K562 (cell line): ENCODE results near the gene HSPA1L. TPM values are rescaled to one million over a fixed set of nuclear protein-coding genes. Genes with fewer than 3 reads are reported as not detected.
A peak's percentile ranks its signal among the peaks of the same experiment; 100 is the strongest.

Source experiments
- ATAC-seq: fragments of 200-7000 bp; cut with Tn5 transposase; 3 replicates; pipeline ENCODE4 v1.9.1; 2020; ENCODE audit warnings: moderate library complexity
- BruUV-seq: library from RNA; stranded (reverse); fragments of 400-500 nt; replicated peaks from 2 replicates; lab custom pipeline; 2021; lab: Mats Ljungman, UMichigan
- CTCF ChIA-PET: fragments of 300-600 bp; formaldehyde crosslinking; extraction: SDS; loops from one replicate; lab custom pipeline; 2021; ENCODE audit warnings: low intra/inter-chr PET ratio; lab: Yijun Ruan, JAX
- POLR2A ChIA-PET: fragments of 300-600, 350-650 bp; sonication (Branson Sonifier 250); formaldehyde crosslinking; extraction: SDS; loops from one replicate; lab custom pipeline; 2021; ENCODE audit warnings: antibody characterized with exemption, inconsistent platforms; lab: Yijun Ruan, JAX
- DNase-seq, 4 experiments: peaks; one replicate each; pipeline versions ENCODE4 v3.0.0 to v3.0.0-alpha.2; 2011 to 2018; ENCODE audit warnings: low spot score in 3 of 4, mixed read lengths in 3 of 4; ENCODE audit errors: extremely low read depth in 1 of 4
- FAIRE-seq: peaks from 2 replicates; lab custom pipeline; 2011; peaks lifted over from hg19 to GRCh38; lab: Jason Lieb, UNC
- H2AFZ ChIP-seq: 2 replicates; pipeline ENCODE4 v1.6.0; 2011; ENCODE audit warnings: low read depth, low read length, control low read depth, inconsistent platforms
- H3K27ac ChIP-seq: fragments of 200-600 bp; 3 replicates; pipeline ENCODE4 v1.8.0; 2011; ENCODE audit warnings: low read depth, mild to moderate bottlenecking, control low read depth, inconsistent platforms, low read length, moderate library complexity, mixed read lengths; ENCODE audit errors: extremely low read depth
- H3K27me3 ChIP-seq, 2 experiments: fragments of 300-600 bp in 1 of 2; 2 replicates in 1 of 2; 3 replicates in 1 of 2; pipeline versions ENCODE4 v1.6.0 to v1.8.0; 2011; ENCODE audit warnings: inconsistent platforms in 2 of 2, low read length in 2 of 2, mild to moderate bottlenecking in 1 of 2, mixed read lengths in 1 of 2, moderate library complexity in 1 of 2; ENCODE audit not compliant: control insufficient read depth in 2 of 2, insufficient read depth in 2 of 2
- H3K36me3 ChIP-seq: fragments of 300-600 bp; 3 replicates; pipeline ENCODE4 v1.8.0; 2011; ENCODE audit warnings: mild to moderate bottlenecking, low read length, inconsistent platforms; ENCODE audit not compliant: control insufficient read depth, insufficient read depth
- H3K4me1 ChIP-seq, 2 experiments: fragments of 200-600 bp in 1 of 2; replicated peaks in 1 of 2; 2 replicates in 1 of 2; 3 replicates in 1 of 2; pipeline versions ENCODE4 v1.5.1 to v1.8.0; 2011; ENCODE audit warnings: inconsistent platforms in 2 of 2, low read length in 2 of 2, mild to moderate bottlenecking in 1 of 2, mixed read lengths in 1 of 2, moderate library complexity in 1 of 2; ENCODE audit not compliant: control insufficient read depth in 2 of 2, insufficient read depth in 2 of 2
- H3K4me2 ChIP-seq: 2 replicates; pipeline ENCODE4 v1.6.1; 2011; ENCODE audit warnings: low read length, control low read depth, inconsistent platforms, mixed read lengths; ENCODE audit not compliant: insufficient read depth
- H3K4me3 ChIP-seq: fragments of 200-600 bp; sonication (generic), shearing (Covaris generic); 2 replicates; pipeline ENCODE4 v1.5.1; 2016; ENCODE audit warnings: control low read depth, inconsistent platforms
- H3K79me2 ChIP-seq: fragments of 200-600 bp; 3 replicates; pipeline ENCODE4 v1.8.0; 2011; ENCODE audit warnings: low read length, inconsistent platforms; ENCODE audit not compliant: control insufficient read depth, insufficient read depth
- H3K9ac ChIP-seq, 2 experiments: 2 replicates each; pipeline versions ENCODE4 v1.6.0 to v1.6.1; 2011; ENCODE audit warnings: low read depth in 2 of 2, low read length in 2 of 2, control low read depth in 1 of 2, inconsistent platforms in 1 of 2, mild to moderate bottlenecking in 1 of 2, mixed read lengths in 1 of 2; ENCODE audit not compliant: insufficient read depth in 1 of 2
- H3K9me1 ChIP-seq: one replicate; pipeline ENCODE4 v1.6.0; 2011; ENCODE audit warnings: inconsistent platforms, mild to moderate bottlenecking, low read length, moderate library complexity; ENCODE audit not compliant: control insufficient read depth, insufficient read depth
- H3K9me3 ChIP-seq: replicated peaks from 2 replicates; pipeline ENCODE4 v1.5.1; 2011; ENCODE audit warnings: low read depth, low read length, inconsistent platforms; ENCODE audit not compliant: control insufficient read depth, insufficient read depth
- H4K20me1 ChIP-seq: replicated peaks from 2 replicates; pipeline ENCODE4 v1.6.1; 2011; ENCODE audit warnings: low read length, inconsistent platforms, mixed read lengths; ENCODE audit not compliant: control insufficient read depth, insufficient read depth
- ARHGAP35 ChIP-seq: fragments of 450-650 bp; IDR thresholded peaks from 2 replicates; pipeline ENCODE4 v1.6.1; 2018; ENCODE audit not compliant: partially characterized antibody
- FOXA3 ChIP-seq, 2 experiments: fragments of 450-650 bp in 1 of 2; sonication (generic) in 1 of 2; formaldehyde crosslinking; IDR thresholded peaks in 1 of 2; conservative IDR thresholded peaks in 1 of 2; 2 replicates each; pipeline versions ENCODE4 v1.4.0 to v1.8.0; 2020 to 2022; ENCODE audit warnings: mild to moderate bottlenecking in 2 of 2, missing genetic modification reagents in 1 of 2
- SPI1 ChIP-seq: IDR thresholded peaks from 2 replicates; pipeline ENCODE4 v1.6.1; 2011; ENCODE audit warnings: low read depth, low read length, control low read depth, borderline replicate concordance
- ZNF695 ChIP-seq: fragments of 450-650 bp; formaldehyde crosslinking; IDR thresholded peaks from 2 replicates; pipeline ENCODE4 v1.4.0; 2020; ENCODE audit warnings: mild to moderate bottlenecking, moderate library complexity
- WGBS: fragments of 100-300 bp; shearing (Covaris generic); methylation state at CpG from one replicate; pipeline ENCODE4 v1.1.6; 2016; ENCODE audit warnings: low coverage, mixed read lengths; ENCODE audit not compliant: insufficient coverage; ENCODE audit errors: missing lambda C conversion rate; 5-methylcytosine and 5-hydroxymethylcytosine counted together
- in situ Hi-C: fragments of 300-500 bp; cut with MboI; formaldehyde crosslinking; loops from 4 replicates; pipeline ENCODE4 v1.15.0; 2018; ENCODE audit warnings: inconsistent platforms, mixed read lengths
- intact Hi-C: fragments of 100-400 bp; cut with micrococcal nuclease; formaldehyde crosslinking; loops from 2 replicates; pipeline ENCODE4 v1.14.2; 2022
- polyA plus RNA-seq, 8 experiments: library from polyadenylated mRNA; depleted of rRNA in 4 of 8; stranded (reverse) in 5 of 8; unstranded in 3 of 8; fragments of >200 nt; fragmentation: Nextera tagmentation in 2 of 8; fragmentation: Illumina TruSeq in 1 of 8; extraction: Ambion mirVana in 2 of 8; extraction: Trizol in 1 of 8; gene quantifications; 2 replicates each; pipeline versions ENCODE4 v1.2.1 to v1.2.3, GENCODE V29; 2011 to 2014; ENCODE audit warnings: inconsistent platforms in 1 of 8, missing spikeins in 1 of 8
- total RNA-seq, 7 experiments: library from RNA; depleted of rRNA in 6 of 7; stranded (reverse); fragments of >200 nt in 6 of 7; fragmentation: Illumina TruSeq in 2 of 7; extraction: Trizol in 2 of 7; gene quantifications; 2 replicates each; pipeline versions ENCODE4 v1.2.1 to v1.2.3, GENCODE V29; 2011 to 2021; ENCODE audit warnings: low replicate concordance in 1 of 7
- TF ChIP-seq, protein P1 (sequence below): sonication (generic); formaldehyde crosslinking; IDR thresholded peaks from 2 replicates; pipeline ENCODE4 v1.9.0; 2022; ENCODE audit warnings: mild to moderate bottlenecking, missing genetic modification reagents

Gene HSPA1L
- total and polyA plus RNA-seq, 9 of the 15 experiments (the other 6 are each of a cell fraction or from before 2014, with no cell fraction given): 0.14 to 2.1 (median 1.3) TPM

DNA sequence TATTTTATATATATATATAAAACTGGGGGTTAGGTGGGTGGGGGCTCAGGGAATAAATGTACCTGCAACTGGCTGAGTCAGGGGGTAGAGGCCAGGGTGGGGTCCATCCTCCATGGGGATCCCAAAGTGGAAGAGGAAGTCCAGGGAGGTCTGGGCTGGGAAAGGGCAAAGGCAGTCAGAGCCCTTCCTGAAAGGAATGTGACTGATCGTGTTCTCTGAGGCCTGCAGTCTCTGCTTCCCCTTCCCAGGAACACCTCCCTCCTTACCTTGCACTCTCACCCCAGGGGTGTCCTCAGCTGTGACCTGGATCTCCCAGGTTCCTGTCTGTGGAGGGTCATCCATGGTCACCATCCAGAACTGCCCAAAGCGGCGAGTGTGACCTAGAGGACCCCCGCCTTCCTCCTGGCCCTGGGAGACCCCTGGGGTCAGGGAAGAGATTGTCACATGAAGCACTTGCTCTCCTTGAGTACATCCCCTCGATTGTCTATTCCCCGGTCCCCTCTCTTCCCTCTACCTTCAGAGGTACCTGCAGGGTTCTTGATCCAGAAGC, 47.9 kb downstream of the HSPA1L start:
- DNase-seq (no peak), ATAC-seq (no peak), FAIRE-seq (no peak)
- Histone ChIP-seq H2AFZ (no peak overlapping the region), H3K9me3 (no peaks in the 10 kb centered on the region), H3K27me3 (no peaks in the 10 kb centered on the region), H3K4me1 (peaks cover 18 to 57% of the 10 kb centered on the region in 2 experiments; a peak in 4 of 5 replicates), H4K20me1 (no peaks in the 10 kb centered on the region), H3K79me2 (no peaks in the 10 kb centered on the region), H3K27ac (no peak overlapping the region), H3K9ac (peak overlapping the region in 1 of 2 experiments; percentile 79; a peak in 2 of 4 replicates), H3K9me1 (peaks cover 4% of the 10 kb centered on the region), H3K36me3 (peaks cover 20% of the 10 kb centered on the region; the same call in 2 of the 3 replicates), H3K4me2 (no peak overlapping the region), H3K4me3 (no peak overlapping the region)
- ChIA-PET CTCF (interaction anchor here (0.5 kb wide), 1 partner anchor 87 kb away, joined by 3 read pairs; no protein-coding TSS in a partner anchor), POLR2A (interaction anchor here (0.7 to 5.9 kb wide), 10 partner anchors 8 to 36 kb away, joined by 3 to 75 read pairs (median 5); partner anchors contain the start of genes CLIC1, MSH5 and VARS1)
- TF ChIP-seq FOXA3 (CRISPR knock-in tag; conservative IDR thresholded peaks at IDR 0.05 in 1 of 2, IDR thresholded peaks at IDR 0.05 in 1 of 2) (0 out of 4 replicates have a peak, but pooled peaks of 1 of the 2 experiments have one; percentile 21), ZNF695 (0 out of 2 replicates have a peak, but pooled peaks have one; percentile 7), ARHGAP35 (no peak), SPI1 (peak; percentile 41; the same call in 1 of the 2 replicates)
- TF ChIP-seq, protein P1, sequence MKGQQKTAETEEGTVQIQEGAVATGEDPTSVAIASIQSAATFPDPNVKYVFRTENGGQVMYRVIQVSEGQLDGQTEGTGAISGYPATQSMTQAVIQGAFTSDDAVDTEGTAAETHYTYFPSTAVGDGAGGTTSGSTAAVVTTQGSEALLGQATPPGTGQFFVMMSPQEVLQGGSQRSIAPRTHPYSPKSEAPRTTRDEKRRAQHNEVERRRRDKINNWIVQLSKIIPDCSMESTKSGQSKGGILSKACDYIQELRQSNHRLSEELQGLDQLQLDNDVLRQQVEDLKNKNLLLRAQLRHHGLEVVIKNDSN: peak; percentile 40; the same call in 1 of the 2 replicates
- no TSS peak for BruUV-seq
- in situ Hi-C loops (loop anchor here (5.0 kb wide), 1 partner anchor 80 kb away; no protein-coding TSS in a partner anchor), intact Hi-C loops (no loop called here)
- WGBS: 64% methylated on average over 6 of the region's 6 CpGs
